Endothelial cell of umbilical vein (primary cell): Measurements from ENCODE around the gene CORO6.

ENCODE experiments used
- CTCF ChIP-seq, 2 donors: IDR thresholded peaks; 1 replicate in 1 of 2; 2 replicates in 1 of 2; pipeline ENCODE4 v1.5.1; 2011; ENCODE audit warnings: low read length in 2 of 2, mild to moderate bottlenecking in 2 of 2, moderate library complexity in 2 of 2, control low read depth in 1 of 2, inconsistent platforms in 1 of 2, low read depth in 1 of 2; ENCODE audit not compliant: insufficient read depth in 1 of 2; ENCODE audit errors: extremely low read depth in 1 of 2
- FOS ChIP-seq: IDR thresholded peaks from 2 replicates; pipeline ENCODE4 v1.6.1; 2011; ENCODE audit warnings: mild to moderate bottlenecking, low read length, moderate library complexity, borderline replicate concordance; ENCODE audit not compliant: insufficient read depth
- GATA2 ChIP-seq: IDR thresholded peaks from 2 replicates; pipeline ENCODE4 v1.7.0; 2011; ENCODE audit warnings: low read depth, mild to moderate bottlenecking, moderate library complexity, mixed read lengths, low read length; ENCODE audit not compliant: insufficient read length, insufficient read depth
- POLR2A ChIP-seq: IDR thresholded peaks from 2 replicates; pipeline ENCODE4 v1.6.1; 2012; ENCODE audit warnings: low read depth, mild to moderate bottlenecking, control low read depth, low read length

- TF ChIP-seq POLR2A (no peak), CTCF (IDR thresholded peaks at IDR 0.05; ENCODE audit: extremely low read depth in 1 of 2, insufficient read depth in 1 of 2, low read depth in 1 of 2, low read length in 2 of 2) (no peak), GATA2 (no peak), FOS (no peak)
Measured at GRCh38 chr17:29592850-29593551, 29.7 kb downstream of the CORO6 start, which contains the start of gene ANKRD13B.
